ENCODE data around the gene PMS1.

DNA sequence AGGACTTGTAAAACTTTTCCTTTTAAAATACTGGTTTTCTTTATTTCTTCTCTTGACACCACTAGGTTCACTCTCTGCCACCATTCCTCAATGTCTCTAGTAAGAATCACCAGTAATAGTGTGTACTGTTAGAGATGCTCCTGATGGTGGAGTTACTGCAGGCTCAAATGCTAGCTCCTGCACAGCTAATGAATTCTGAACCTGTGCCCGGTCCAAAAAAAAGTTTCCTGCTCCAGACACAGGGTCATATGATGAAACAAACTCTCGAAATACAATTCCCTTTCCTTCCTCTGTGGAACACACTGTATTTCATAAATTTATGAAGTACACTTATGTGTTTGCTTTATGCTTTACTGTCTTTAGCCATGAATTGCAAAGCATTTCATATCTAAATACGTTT lies 19.2 kb downstream of the PMS1 start:
- TF ChIP-seq, protein P1, sequence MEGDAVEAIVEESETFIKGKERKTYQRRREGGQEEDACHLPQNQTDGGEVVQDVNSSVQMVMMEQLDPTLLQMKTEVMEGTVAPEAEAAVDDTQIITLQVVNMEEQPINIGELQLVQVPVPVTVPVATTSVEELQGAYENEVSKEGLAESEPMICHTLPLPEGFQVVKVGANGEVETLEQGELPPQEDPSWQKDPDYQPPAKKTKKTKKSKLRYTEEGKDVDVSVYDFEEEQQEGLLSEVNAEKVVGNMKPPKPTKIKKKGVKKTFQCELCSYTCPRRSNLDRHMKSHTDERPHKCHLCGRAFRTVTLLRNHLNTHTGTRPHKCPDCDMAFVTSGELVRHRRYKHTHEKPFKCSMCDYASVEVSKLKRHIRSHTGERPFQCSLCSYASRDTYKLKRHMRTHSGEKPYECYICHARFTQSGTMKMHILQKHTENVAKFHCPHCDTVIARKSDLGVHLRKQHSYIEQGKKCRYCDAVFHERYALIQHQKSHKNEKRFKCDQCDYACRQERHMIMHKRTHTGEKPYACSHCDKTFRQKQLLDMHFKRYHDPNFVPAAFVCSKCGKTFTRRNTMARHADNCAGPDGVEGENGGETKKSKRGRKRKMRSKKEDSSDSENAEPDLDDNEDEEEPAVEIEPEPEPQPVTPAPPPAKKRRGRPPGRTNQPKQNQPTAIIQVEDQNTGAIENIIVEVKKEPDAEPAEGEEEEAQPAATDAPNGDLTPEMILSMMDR (IDR thresholded peaks at IDR 0.05): no peak
- no peak for TF ChIP-seq POLR2A (IDR thresholded peaks at IDR 0.05)
- TF ChIP-seq EP300 (IDR thresholded peaks at IDR 0.05): no peak

Measured in gastroesophageal sphincter (tissue), 3 donors.